ENCODE measurements around the gene KCNN3.

KCNN3 gene

GRCh38 chr1:154855186-154855851 is 14.8 kb downstream of the KCNN3 start:
- no peak for TF ChIP-seq CTCF (IDR thresholded peaks at IDR 0.05; ENCODE audit: insufficient read depth, low read depth, low read length, missing control alignments)
- peak; percentile 50 for DNase-seq (ENCODE audit: low read depth)
- H3K4me3 ChIP-seq (ENCODE audit: low read length), result no peak overlapping the region

- H3K4me3 ChIP-seq (ENCODE audit: low read length), result no peak overlapping the region
These were observed 17.2 kb downstream of the KCNN3 start for GRCh38 chr1:154852845-154853244.

GRCh38 chr1:154851392-154852177 is 18.5 kb downstream of the KCNN3 start:
- H3K4me3 ChIP-seq (ENCODE audit: low read length), result no peak overlapping the region
- no peak for DNase-seq (ENCODE audit: low read depth)
- TF ChIP-seq CTCF (IDR thresholded peaks at IDR 0.05; ENCODE audit: insufficient read depth, low read depth, low read length, missing control alignments), result no peak

More at GRCh38 chr1:154852845-154853244, 17.2 kb downstream of the KCNN3 start:
- TF ChIP-seq CTCF (IDR thresholded peaks at IDR 0.05; ENCODE audit: insufficient read depth, low read depth, low read length, missing control alignments), result no peak
- DNase-seq (ENCODE audit: low read depth), result no peak

GRCh38 chr1:154849645-154850131 is 20.4 kb downstream of the KCNN3 start:
- TF ChIP-seq CTCF (IDR thresholded peaks at IDR 0.05; ENCODE audit: insufficient read depth, low read depth, low read length, missing control alignments), result no peak
- H3K4me3 ChIP-seq (ENCODE audit: low read length), result no peak overlapping the region
- no peak for DNase-seq (ENCODE audit: low read depth)

- no peak overlapping the region for H3K4me3 ChIP-seq (ENCODE audit: low read length)
- no peak for DNase-seq (ENCODE audit: low read depth)
- TF ChIP-seq CTCF (IDR thresholded peaks at IDR 0.05; ENCODE audit: insufficient read depth, low read depth, low read length, missing control alignments), result no peak
These were observed 21.1 kb downstream of the KCNN3 start for GRCh38 chr1:154848983-154849382.

- DNase-seq (ENCODE audit: low read depth), result no peak
- TF ChIP-seq CTCF (IDR thresholded peaks at IDR 0.05; ENCODE audit: insufficient read depth, low read depth, low read length, missing control alignments), result no peak
- H3K4me3 ChIP-seq (ENCODE audit: low read length), result no peak overlapping the region
These were observed 22.2 kb downstream of the KCNN3 start for GRCh38 chr1:154847891-154848290.
